IMR-90 (cell line): Measurements from ENCODE around the gene ASPG. TPM values are rescaled to one million over a fixed set of nuclear protein-coding genes. Genes with fewer than 3 reads are reported as not detected.
A peak's percentile ranks its signal among the peaks of the same experiment; 100 is the strongest.

ENCODE experiments used
- ATAC-seq: fragments of 200-7000 bp; cut with Tn5 transposase; 2 replicates; pipeline ENCODE4 v1.9.1; 2020; ENCODE audit warnings: low read depth, mild to moderate bottlenecking, moderate library complexity
- BruUV-seq: library from RNA; stranded (reverse); fragments of 400-500 nt; replicated peaks from 2 replicates; lab custom pipeline; 2021; lab: Mats Ljungman, UMichigan
- CTCF ChIA-PET: fragments of 300-600 bp; formaldehyde crosslinking; extraction: SDS; loops from one replicate; lab custom pipeline; 2021; ENCODE audit warnings: antibody characterized with exemption; lab: Yijun Ruan, JAX
- POLR2A ChIA-PET: fragments of 300-600 bp; sonication (Branson Sonifier 250); formaldehyde crosslinking; loops from one replicate; lab custom pipeline; 2022; ENCODE audit warnings: antibody characterized with exemption; ENCODE audit not compliant: unreplicated experiment; lab: Charles Lee
- DNase-seq: peaks from one replicate; pipeline ENCODE4 v3.0.0; 2013
- H2AFZ ChIP-seq: replicated peaks from 2 replicates; pipeline ENCODE3; 2013; ENCODE audit warnings: low read length, mild to moderate bottlenecking; ENCODE audit not compliant: poor library complexity
- H2AK5ac ChIP-seq: 2 replicates; pipeline ENCODE4 v1.6.1; 2013; ENCODE audit warnings: low read depth, low read length, inconsistent platforms
- H2AK9ac ChIP-seq: replicated peaks from 2 replicates; pipeline ENCODE3; 2013; ENCODE audit warnings: mild to moderate bottlenecking, low read depth, low read length, moderate library complexity; ENCODE audit not compliant: poor library complexity
- H2BK120ac ChIP-seq: 2 replicates; pipeline ENCODE4 v1.6.1; 2013; ENCODE audit warnings: low read depth, low read length, inconsistent platforms
- H2BK15ac ChIP-seq: 3 replicates; pipeline ENCODE4 v1.6.1; 2013; ENCODE audit warnings: low read depth, low read length, inconsistent platforms
- H2BK20ac ChIP-seq: 2 replicates; pipeline ENCODE4 v1.6.1; 2013; ENCODE audit warnings: low read depth, mild to moderate bottlenecking, inconsistent platforms, low read length, moderate library complexity
- H2BK5ac ChIP-seq: 2 replicates; pipeline ENCODE4 v1.6.1; 2013; ENCODE audit warnings: mild to moderate bottlenecking, low read depth, low read length, inconsistent platforms; ENCODE audit not compliant: poor library complexity, severe bottlenecking
- H3K14ac ChIP-seq: replicated peaks from 2 replicates; pipeline ENCODE4 v1.6.1; 2013; ENCODE audit warnings: low read depth, low read length, inconsistent platforms
- H3K18ac ChIP-seq: 2 replicates; pipeline ENCODE4 v1.6.1; 2013; ENCODE audit warnings: low read depth, low read length, control low read depth
- H3K23ac ChIP-seq: 2 replicates; pipeline ENCODE4 v1.6.1; 2013; ENCODE audit warnings: low read depth, low read length, inconsistent platforms
- H3K27ac ChIP-seq: 2 replicates; pipeline ENCODE4 v1.5.1; 2013; ENCODE audit warnings: mild to moderate bottlenecking, control low read depth, low read length; ENCODE audit not compliant: insufficient read depth
- H3K27me3 ChIP-seq: 2 replicates; pipeline ENCODE4 v1.6.1; 2013; ENCODE audit warnings: low read length; ENCODE audit not compliant: control insufficient read depth, insufficient read depth
- H3K36me3 ChIP-seq: 2 replicates; pipeline ENCODE4 v1.6.1; 2013; ENCODE audit warnings: low read length, mixed read lengths; ENCODE audit not compliant: control insufficient read depth, insufficient read depth
- H3K4ac ChIP-seq: 2 replicates; pipeline ENCODE4 v1.6.1; 2013; ENCODE audit warnings: low read depth, low read length, inconsistent platforms
- H3K4me1 ChIP-seq: 2 replicates; pipeline ENCODE4 v1.6.1; 2013; ENCODE audit warnings: low read length, mixed read lengths; ENCODE audit not compliant: control insufficient read depth, insufficient read depth
- H3K4me2 ChIP-seq: 2 replicates; pipeline ENCODE4 v1.6.1; 2013; ENCODE audit warnings: low read depth, mild to moderate bottlenecking, control low read depth, low read length, moderate library complexity
- H3K4me3 ChIP-seq: 2 replicates; pipeline ENCODE4 v1.5.1; 2013; ENCODE audit warnings: low read depth, mild to moderate bottlenecking, control low read depth, low read length, moderate library complexity; ENCODE audit not compliant: insufficient read depth
- H3K56ac ChIP-seq: 2 replicates; pipeline ENCODE4 v1.6.1; 2013; ENCODE audit warnings: low read length, inconsistent platforms; ENCODE audit not compliant: insufficient read depth; ENCODE audit errors: extremely low read depth
- H3K79me1 ChIP-seq, 2 experiments: 2 replicates each; pipeline ENCODE4 v1.6.1; 2013; ENCODE audit warnings: low read length in 2 of 2, inconsistent platforms in 1 of 2, low read depth in 1 of 2
- H3K9ac ChIP-seq: 2 replicates; pipeline ENCODE4 v1.6.1; 2013; ENCODE audit warnings: low read depth, low read length, control low read depth
- H3K9me1 ChIP-seq: 2 replicates; pipeline ENCODE4 v1.6.1; 2013; ENCODE audit warnings: low read length, inconsistent platforms; ENCODE audit not compliant: insufficient read depth
- H3K9me3 ChIP-seq: 2 replicates; pipeline ENCODE4 v1.6.1; 2013; ENCODE audit warnings: low read length; ENCODE audit not compliant: control insufficient read depth, insufficient read depth
- H4K20me1 ChIP-seq: 2 replicates; pipeline ENCODE4 v1.6.1; 2013; ENCODE audit warnings: low read length, inconsistent platforms; ENCODE audit not compliant: insufficient read depth
- H4K5ac ChIP-seq: 2 replicates; pipeline ENCODE4 v1.6.1; 2013; ENCODE audit warnings: mild to moderate bottlenecking, low read depth, low read length, control low read depth
- H4K8ac ChIP-seq, 2 experiments: 2 replicates each; pipeline ENCODE4 v1.6.1; 2013; ENCODE audit warnings: low read depth in 2 of 2, low read length in 2 of 2, control low read depth in 1 of 2, inconsistent platforms in 1 of 2
- H4K91ac ChIP-seq: 2 replicates; pipeline ENCODE4 v1.6.1; 2013; ENCODE audit warnings: low read depth, low read length, inconsistent platforms; ENCODE audit not compliant: insufficient read depth
- CEBPB ChIP-seq: IDR thresholded peaks from 2 replicates; pipeline ENCODE4 v1.6.1; 2012; ENCODE audit warnings: low read depth, low read length, improper control_type of control experiment
- ELK1 ChIP-seq: fragments of 150-350 bp; IDR thresholded peaks from 2 replicates; pipeline ENCODE4 v1.6.1; 2016; ENCODE audit warnings: low read depth, mild to moderate bottlenecking, low read length, moderate library complexity, borderline replicate concordance
- FOS ChIP-seq: fragments of 150-350 bp; IDR thresholded peaks from 2 replicates; pipeline ENCODE4 v1.6.1; 2016; ENCODE audit warnings: low read depth, low read length
- MAFK ChIP-seq: IDR thresholded peaks from 2 replicates; pipeline ENCODE4 v1.6.1; 2012; ENCODE audit warnings: low read depth, low read length, improper control_type of control experiment
- NFE2L2 ChIP-seq: fragments of 150-350 bp; IDR thresholded peaks from 2 replicates; pipeline ENCODE4 v1.6.1; 2016; ENCODE audit warnings: low read depth, mild to moderate bottlenecking, low read length
- RFX5 ChIP-seq: IDR thresholded peaks from 2 replicates; pipeline ENCODE4 v1.8.0; 2012; ENCODE audit warnings: low read depth, mild to moderate bottlenecking, low read length, moderate library complexity
- WGBS, 2 experiments: methylation state at CpG; one replicate each; pipeline versions ENCODE4 v1.1.5 to v1.1.7; 2013; ENCODE audit warnings: missing lambda C conversion rate in 2 of 2; ENCODE audit not compliant: insufficient read length in 1 of 2; ENCODE audit errors: extremely low coverage in 2 of 2; 5-methylcytosine and 5-hydroxymethylcytosine counted together
- dilution Hi-C: fragments of 300-500 bp; cut with HindIII; formaldehyde crosslinking; loops from one replicate; pipeline ENCODE4 v1.14.3; 2018; ENCODE audit warnings: low sequenced_read_pairs; ENCODE audit not compliant: unreplicated experiment
- in situ Hi-C: fragments of 300-500 bp; cut with MboI; formaldehyde crosslinking; loops from 3 replicates; pipeline ENCODE4 v1.14.3; 2019; ENCODE audit warnings: low sequenced_read_pairs, inconsistent platforms, mixed read lengths
- intact Hi-C: fragments of 100-400 bp; cut with micrococcal nuclease; formaldehyde crosslinking; loops from 2 replicates; pipeline ENCODE4 v1.10.0; 2022
- polyA plus RNA-seq, 3 experiments: library from polyadenylated mRNA; depleted of rRNA; stranded (reverse); fragments of >200 nt; gene quantifications; 2 replicates each; pipeline ENCODE4 v1.2.3, GENCODE V29; 2012; ENCODE audit warnings: low replicate concordance in 1 of 3
- total RNA-seq: library from RNA; depleted of rRNA; stranded (reverse); fragments of >200 nt; gene quantifications from 2 replicates; pipeline ENCODE4 v1.2.3, GENCODE V29; 2012

The ASPG gene
- total and polyA plus RNA-seq, 2 of the 4 experiments (the other 2 are of a cell fraction), result not detected

- Histone ChIP-seq H3K27me3 (peaks cover 2% of the 10 kb centered on the region; the same call in 1 of the 2 replicates), H3K27ac (no peak overlapping the region), H3K9ac (no peak overlapping the region), H4K20me1 (no peaks in the 10 kb centered on the region), H3K4me2 (no peak overlapping the region), H3K56ac (no peak overlapping the region), H4K8ac (no peak overlapping the region), H3K4me3 (no peak overlapping the region), H2BK15ac (no peak overlapping the region), H2AK5ac (no peak overlapping the region), H4K5ac (no peak overlapping the region), H3K4me1 (no peaks in the 10 kb centered on the region), H2BK20ac (no peak overlapping the region), H3K14ac (no peak overlapping the region), H3K9me1 (no peaks in the 10 kb centered on the region), H2BK5ac (no peak overlapping the region), H3K36me3 (no peaks in the 10 kb centered on the region), H3K18ac (no peak overlapping the region), H3K9me3 (no peaks in the 10 kb centered on the region), H2AFZ (peak overlapping the region; percentile 37), H2BK120ac (no peak overlapping the region), H3K79me1 (no peaks in the 10 kb centered on the region), H3K23ac (no peak overlapping the region), H2AK9ac (no peak overlapping the region), H4K91ac (no peak overlapping the region), H3K4ac (no peak overlapping the region)
- dilution Hi-C loops, result no loop called here
- ATAC-seq, result no peak
- POLR2A ChIA-PET, result no interaction called here
- DNase-seq, result no peak
- no peak for TF ChIP-seq NFE2L2
- no peak for TF ChIP-seq ELK1
- no peak for TF ChIP-seq RFX5
- no peak for TF ChIP-seq MAFK
- TF ChIP-seq CEBPB, result no peak
- no peak for TF ChIP-seq FOS
- intact Hi-C loops, result no loop called here
- WGBS, 2 experiments, result no CpG with 5 or more reads among the region's 3 CpGs
- BruUV-seq, result no TSS peak
- in situ Hi-C loops, result no loop called here
- CTCF ChIA-PET, result no interaction called here
Observed at GRCh38 chr14:104037903-104038302, 47.6 kb upstream of the ASPG start.
